ENCODE measurements around the gene ADGB. TPM values are rescaled to one million over a fixed set of nuclear protein-coding genes. Genes with fewer than 3 reads are reported as not detected.
A peak's percentile ranks its signal among the peaks of the same experiment; 100 is the strongest.

ADGB gene
- total RNA-seq, 2 donors from 2014 or later = not detected

DNA sequence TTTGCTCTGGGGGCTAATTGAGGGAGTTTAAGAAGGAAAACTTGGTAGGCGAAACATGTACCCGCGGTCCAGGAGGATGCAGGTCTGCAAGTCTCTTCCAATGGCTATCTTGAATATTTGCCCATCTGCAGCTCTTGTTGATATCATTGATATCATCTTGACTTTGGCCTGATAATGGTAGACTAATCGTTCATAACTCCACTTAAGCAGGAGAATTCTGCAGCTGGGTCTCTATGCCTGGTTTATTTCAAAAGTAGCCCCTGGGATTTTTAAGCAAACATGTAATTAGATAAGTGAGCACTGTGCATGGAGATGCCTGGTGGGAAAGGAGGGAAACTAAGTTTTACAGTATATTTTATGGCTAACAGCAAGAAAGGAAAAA, 52.7 kb downstream of the ADGB start:
- ATAC-seq = no peak
- H3K4me1 Mint-ChIP-seq = no peaks in the 10 kb centered on the region
- no peak overlapping the region for H3K27ac Mint-ChIP-seq
- DNase-seq = no peak
- no peaks in the 10 kb centered on the region for H3K27me3 Mint-ChIP-seq
- H3K9me3 ChIP-seq (ENCODE audit: control insufficient read depth, low read length, poor library complexity, severe bottlenecking) = no peaks in the 10 kb centered on the region
- peaks cover 2% of the 10 kb centered on the region for H3K36me3 Mint-ChIP-seq (ENCODE audit: low read depth)
- H3K4me3 Mint-ChIP-seq = no peak overlapping the region

DNA sequence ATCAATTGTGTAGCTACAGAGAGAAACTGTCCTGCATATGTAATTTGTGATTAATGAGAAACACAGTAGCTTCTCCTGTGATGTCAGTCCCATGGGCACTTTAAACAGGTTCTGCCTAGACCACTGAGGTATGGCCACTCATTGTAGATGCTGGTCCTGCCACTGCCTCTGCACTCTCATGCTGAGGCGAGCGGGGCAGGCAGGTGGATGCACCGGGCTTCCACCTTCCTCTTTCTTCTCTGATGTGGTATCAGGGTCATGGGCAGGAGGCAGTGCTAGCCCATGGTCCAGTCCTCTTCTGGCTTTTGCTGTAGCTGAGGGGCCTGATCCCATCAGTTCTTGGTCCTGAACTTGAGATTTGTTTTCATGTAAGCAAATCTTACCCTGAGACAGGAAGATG, 58.7 kb downstream of the ADGB start:
- no peak overlapping the region for H3K27ac Mint-ChIP-seq
- no peaks in the 10 kb centered on the region for H3K36me3 Mint-ChIP-seq (ENCODE audit: low read depth)
- peaks cover 5% of the 10 kb centered on the region for H3K27me3 Mint-ChIP-seq
- ATAC-seq (no peak), DNase-seq (no peak)
- H3K4me1 Mint-ChIP-seq = no peaks in the 10 kb centered on the region
- no peaks in the 10 kb centered on the region for H3K9me3 ChIP-seq (ENCODE audit: control insufficient read depth, low read length, poor library complexity, severe bottlenecking)
- H3K4me3 Mint-ChIP-seq = no peak overlapping the region

DNA sequence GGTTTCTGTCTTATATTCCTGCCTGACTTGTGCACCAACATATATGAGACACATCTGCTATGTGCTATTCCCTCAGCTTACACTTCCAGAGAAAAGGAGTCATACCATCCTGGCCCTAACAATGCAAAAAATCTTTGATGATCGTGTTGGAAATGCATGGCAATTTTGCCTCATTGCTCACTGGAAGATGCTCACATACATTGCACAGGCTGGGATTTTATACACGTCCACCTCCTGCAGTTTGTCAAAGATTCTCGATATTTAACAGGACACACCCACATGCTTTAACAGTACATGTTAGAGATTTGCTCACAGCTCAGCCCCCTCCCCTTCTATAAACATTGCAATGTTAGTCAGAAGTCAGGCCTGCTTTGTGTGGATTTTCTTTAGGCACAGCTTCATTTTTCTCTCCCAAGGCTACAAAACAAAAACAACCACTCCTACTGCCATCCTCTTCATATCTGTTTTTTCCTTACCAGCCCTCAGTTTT, 66.1 kb downstream of the ADGB start:
- no peaks in the 10 kb centered on the region for H3K36me3 Mint-ChIP-seq (ENCODE audit: low read depth)
- no peak overlapping the region for H3K4me3 Mint-ChIP-seq
- no peaks in the 10 kb centered on the region for H3K4me1 Mint-ChIP-seq
- no peak overlapping the region for H3K27ac Mint-ChIP-seq
- ATAC-seq = no peak
- peaks cover 15% of the 10 kb centered on the region for H3K27me3 Mint-ChIP-seq
- no peak for DNase-seq
- no peaks in the 10 kb centered on the region for H3K9me3 ChIP-seq (ENCODE audit: control insufficient read depth, low read length, poor library complexity, severe bottlenecking)

DNA sequence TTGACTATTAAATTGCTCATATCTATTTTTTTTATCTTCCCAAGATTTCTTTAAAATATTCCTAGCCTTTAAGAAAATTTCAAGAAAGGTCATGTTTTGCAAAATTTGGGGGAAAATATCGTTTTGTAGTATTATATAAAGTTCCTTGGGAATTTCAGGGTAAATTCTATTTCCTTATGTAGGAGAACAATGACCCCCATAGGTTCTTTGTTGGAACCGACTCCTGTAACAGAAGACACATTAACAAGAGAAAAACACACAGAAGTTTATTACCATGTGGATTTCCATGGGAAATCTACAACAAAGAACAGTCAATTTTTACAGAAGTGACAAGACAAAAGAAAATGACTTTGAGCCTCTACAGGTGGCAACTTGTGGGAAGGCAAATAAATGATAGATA, 68.1 kb downstream of the ADGB start:
- no peaks in the 10 kb centered on the region for H3K4me1 Mint-ChIP-seq
- H3K4me3 Mint-ChIP-seq = no peak overlapping the region
- H3K36me3 Mint-ChIP-seq (ENCODE audit: low read depth) = no peaks in the 10 kb centered on the region
- DNase-seq = no peak
- H3K27ac Mint-ChIP-seq = no peak overlapping the region
- peaks cover 24% of the 10 kb centered on the region for H3K27me3 Mint-ChIP-seq
- H3K9me3 ChIP-seq (ENCODE audit: control insufficient read depth, low read length, poor library complexity, severe bottlenecking) = no peaks in the 10 kb centered on the region
- ATAC-seq = no peak

DNA sequence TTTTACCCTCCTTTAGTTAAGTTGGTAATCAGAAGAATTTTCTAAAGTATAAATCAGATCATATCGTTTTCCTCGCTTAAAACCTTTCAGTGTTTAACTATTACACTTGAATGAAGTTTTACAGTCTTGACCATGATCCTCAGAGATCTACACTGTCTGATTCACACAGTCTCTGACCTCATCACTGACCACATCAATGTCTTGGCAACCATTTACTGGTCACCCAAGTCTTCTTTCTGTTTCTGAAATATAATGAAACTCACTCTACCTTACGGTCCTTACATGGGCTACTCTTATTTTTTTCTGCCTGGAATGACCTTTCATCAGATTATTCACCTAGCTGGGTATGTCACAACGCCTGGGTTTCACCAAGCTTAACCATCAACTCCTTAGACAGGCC, 71.4 kb downstream of the ADGB start:
- Mint-ChIP-seq H3K4me1 (no peaks in the 10 kb centered on the region), H3K27ac (no peak overlapping the region)

DNA sequence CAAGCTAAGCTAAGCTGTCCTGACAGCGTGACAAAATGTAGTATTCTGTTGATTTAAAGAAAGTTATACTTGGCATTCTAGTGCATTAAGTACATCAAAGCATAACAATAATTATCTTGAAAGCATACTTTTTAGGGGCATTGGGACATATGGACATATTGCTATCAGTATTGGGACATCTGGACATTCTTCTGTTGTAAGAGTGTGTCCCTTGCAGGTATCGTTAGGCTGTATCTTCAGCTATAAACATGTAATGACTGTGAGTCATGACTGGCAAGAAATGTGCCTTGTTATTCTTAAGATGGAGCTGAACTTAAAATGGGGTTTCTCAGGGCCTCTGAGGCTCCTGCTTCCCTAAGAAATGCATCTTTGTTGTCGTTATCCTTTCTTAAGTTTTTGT, 74.3 kb downstream of the ADGB start:
- H3K9me3 ChIP-seq (ENCODE audit: control insufficient read depth, low read length, poor library complexity, severe bottlenecking) = no peaks in the 10 kb centered on the region
- DNase-seq = no peak
- Mint-ChIP-seq H3K27me3 (peaks cover 15% of the 10 kb centered on the region), H3K36me3 (ENCODE audit: low read depth) (no peaks in the 10 kb centered on the region), H3K27ac (no peak overlapping the region), H3K4me3 (no peak overlapping the region), H3K4me1 (no peaks in the 10 kb centered on the region)
- ATAC-seq = no peak

More for the DNA sequence above, 71.4 kb downstream of the ADGB start:
- H3K4me3 Mint-ChIP-seq = no peak overlapping the region
- peaks cover 18% of the 10 kb centered on the region for H3K27me3 Mint-ChIP-seq
- no peaks in the 10 kb centered on the region for H3K9me3 ChIP-seq (ENCODE audit: control insufficient read depth, low read length, poor library complexity, severe bottlenecking)
- DNase-seq (no peak), ATAC-seq (no peak)
- H3K36me3 Mint-ChIP-seq (ENCODE audit: low read depth) = no peaks in the 10 kb centered on the region

DNA sequence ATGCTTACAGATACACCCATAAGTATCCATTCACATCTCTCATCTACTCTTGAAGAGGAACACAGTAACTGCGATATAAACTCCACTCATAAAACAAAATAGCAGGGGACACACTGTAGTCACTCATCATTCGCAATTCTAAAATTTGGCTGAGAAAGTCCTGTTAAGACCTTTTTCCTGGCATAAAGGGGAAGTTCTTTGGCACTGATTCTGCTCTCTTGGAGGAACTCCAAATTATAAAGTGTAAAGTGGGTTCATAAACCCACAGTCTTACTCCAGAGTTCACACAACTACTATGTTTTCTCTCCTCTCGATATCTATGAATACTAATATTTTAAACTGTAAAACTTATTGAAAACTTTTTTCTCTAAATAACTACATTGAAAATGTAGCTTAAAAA, 80.6 kb downstream of the ADGB start:
- Mint-ChIP-seq H3K27ac (no peak overlapping the region), H3K4me1 (no peaks in the 10 kb centered on the region), H3K27me3 (peaks cover 4% of the 10 kb centered on the region), H3K4me3 (no peak overlapping the region), H3K36me3 (ENCODE audit: low read depth) (no peaks in the 10 kb centered on the region)
- no peaks in the 10 kb centered on the region for H3K9me3 ChIP-seq (ENCODE audit: control insufficient read depth, low read length, poor library complexity, severe bottlenecking)
- ATAC-seq (no peak), DNase-seq (no peak)

DNA sequence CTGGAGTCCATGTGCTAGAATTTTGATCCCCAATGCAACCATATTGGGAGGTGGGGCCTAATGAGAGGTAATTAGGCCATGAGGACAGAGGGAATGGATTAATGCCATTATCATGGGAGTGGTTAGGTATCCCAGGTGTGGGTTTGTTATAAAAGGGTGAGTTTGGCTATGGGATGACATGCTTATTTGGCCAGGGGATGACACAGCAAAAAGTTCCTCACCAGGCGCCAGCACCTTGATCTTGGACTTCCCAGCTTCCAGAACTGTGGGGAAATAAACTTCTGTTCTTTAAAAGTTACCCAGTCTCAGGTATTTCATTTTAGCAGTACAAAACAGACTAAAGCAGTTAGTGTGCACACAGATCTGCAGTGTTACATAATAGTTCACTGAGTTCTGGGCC, 84.1 kb downstream of the ADGB start:
- DNase-seq = no peak
- H3K4me3 Mint-ChIP-seq = no peak overlapping the region
- no peaks in the 10 kb centered on the region for H3K4me1 Mint-ChIP-seq
- no peak overlapping the region for H3K27ac Mint-ChIP-seq
- no peaks in the 10 kb centered on the region for H3K36me3 Mint-ChIP-seq (ENCODE audit: low read depth)
- H3K27me3 Mint-ChIP-seq = peaks cover 11% of the 10 kb centered on the region
- H3K9me3 ChIP-seq (ENCODE audit: control insufficient read depth, low read length, poor library complexity, severe bottlenecking) = no peaks in the 10 kb centered on the region
- ATAC-seq = no peak

DNA sequence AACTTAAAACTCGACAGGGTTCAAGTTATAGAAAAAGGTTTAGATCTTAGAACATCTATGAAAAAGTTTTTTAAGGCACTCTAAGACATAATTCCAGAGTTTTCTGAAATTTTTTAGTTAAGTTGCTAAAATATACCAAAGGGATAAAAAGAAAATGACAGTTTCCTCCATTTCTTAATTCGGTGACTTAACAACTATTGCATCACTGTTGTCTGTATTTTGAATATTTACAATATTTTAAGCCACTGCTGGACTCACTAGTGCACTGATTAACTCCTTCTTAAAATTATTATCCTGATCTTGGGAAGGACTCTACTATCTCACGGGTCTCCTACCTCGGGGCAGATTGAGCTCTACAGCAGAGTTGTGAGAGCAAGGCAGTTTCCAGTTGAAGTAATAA, 91.0 kb downstream of the ADGB start:
- ATAC-seq (no peak), DNase-seq (no peak)
- H3K27ac Mint-ChIP-seq = no peak overlapping the region
- H3K9me3 ChIP-seq (ENCODE audit: control insufficient read depth, low read length, poor library complexity, severe bottlenecking) = no peaks in the 10 kb centered on the region
- H3K36me3 Mint-ChIP-seq (ENCODE audit: low read depth) = peaks cover 7% of the 10 kb centered on the region
- peaks cover 26% of the 10 kb centered on the region for H3K27me3 Mint-ChIP-seq
- H3K4me1 Mint-ChIP-seq = peaks cover 4% of the 10 kb centered on the region
- H3K4me3 Mint-ChIP-seq = no peak overlapping the region

DNA sequence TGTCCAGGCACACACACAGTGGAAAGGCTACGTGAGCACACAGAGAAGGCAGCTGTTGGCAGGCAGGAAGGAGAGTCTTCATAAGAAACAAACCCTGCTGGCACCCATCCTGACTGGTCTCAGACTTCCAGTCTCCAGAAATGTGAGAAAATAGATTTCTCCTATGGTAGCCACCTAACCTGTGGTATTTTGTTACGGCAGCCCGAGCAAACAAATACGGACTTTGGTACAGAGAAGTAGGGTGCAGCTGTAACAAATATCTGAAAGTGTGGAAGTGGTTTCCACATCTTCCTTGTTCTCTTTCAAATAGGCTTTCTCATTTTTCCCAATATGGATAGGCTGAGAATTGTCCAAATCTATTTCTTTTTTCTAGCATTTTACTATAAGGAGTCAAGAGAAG, 94.6 kb downstream of the ADGB start:
- DNase-seq = no peak

DNA sequence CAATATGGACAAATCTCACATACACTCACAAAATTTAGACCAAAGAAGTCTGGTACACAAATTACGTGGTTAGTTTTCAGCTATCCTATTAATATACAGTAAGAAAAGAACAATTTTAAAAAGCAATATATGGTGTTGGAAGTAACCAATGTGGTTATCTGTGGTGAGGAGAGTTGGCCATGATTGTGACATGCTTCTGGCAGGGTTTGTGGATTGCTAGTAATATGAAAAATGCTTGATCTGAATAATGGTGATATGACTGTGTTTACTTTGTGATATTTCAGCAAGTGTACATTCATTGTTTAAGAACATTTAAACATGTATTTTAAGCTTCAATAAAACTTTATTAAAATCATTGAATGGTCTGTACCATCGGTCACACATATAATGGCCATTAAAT, 99.1 kb downstream of the ADGB start:
- Mint-ChIP-seq H3K27me3 (peaks cover 16% of the 10 kb centered on the region), H3K27ac (no peak overlapping the region), H3K4me1 (peaks cover 15% of the 10 kb centered on the region), H3K4me3 (no peak overlapping the region), H3K36me3 (ENCODE audit: low read depth) (peaks cover 4% of the 10 kb centered on the region)
- ATAC-seq = no peak
- no peaks in the 10 kb centered on the region for H3K9me3 ChIP-seq (ENCODE audit: control insufficient read depth, low read length, poor library complexity, severe bottlenecking)
- DNase-seq = no peak

More for the DNA sequence above, 94.6 kb downstream of the ADGB start:
- no peaks in the 10 kb centered on the region for H3K9me3 ChIP-seq (ENCODE audit: control insufficient read depth, low read length, poor library complexity, severe bottlenecking)
- Mint-ChIP-seq H3K4me1 (peaks cover 7% of the 10 kb centered on the region), H3K4me3 (no peak overlapping the region), H3K27ac (no peak overlapping the region), H3K27me3 (peaks cover 24% of the 10 kb centered on the region), H3K36me3 (ENCODE audit: low read depth) (peaks cover 7% of the 10 kb centered on the region)
- no peak for ATAC-seq

DNA sequence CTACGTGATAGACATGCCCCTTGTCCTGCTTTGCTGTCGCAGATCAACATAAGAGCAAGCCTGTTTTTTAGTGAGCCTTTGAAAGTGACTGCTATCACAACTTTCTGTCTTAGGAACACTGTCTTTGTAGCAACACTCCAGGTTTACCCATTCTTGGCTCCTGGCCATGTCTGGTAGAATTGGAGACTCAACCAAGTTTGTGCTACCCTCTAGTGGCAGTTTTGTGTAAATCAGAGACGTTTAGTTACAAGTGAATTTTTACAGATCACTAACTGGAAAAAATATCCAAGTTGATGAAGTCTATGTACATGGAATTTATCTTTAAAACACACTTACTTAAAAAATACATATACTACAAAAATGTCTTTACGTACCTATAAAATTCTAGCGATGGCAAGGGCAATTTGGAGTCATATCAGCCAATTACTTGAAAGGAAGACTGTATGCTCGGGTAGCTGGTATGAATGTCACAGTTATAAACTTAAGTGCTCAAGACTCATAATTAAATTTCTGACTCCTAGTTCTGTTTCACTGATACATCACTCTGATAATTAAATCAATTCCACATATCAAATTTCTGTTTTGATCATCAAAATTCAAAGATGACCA, 101.4 kb downstream of the ADGB start:
- ATAC-seq (peak; percentile 60), DNase-seq (peak in 1 of 3 donors; percentile 23)
- Mint-ChIP-seq H3K27me3 (peaks cover 4% of the 10 kb centered on the region), H3K36me3 (ENCODE audit: low read depth) (no peaks in the 10 kb centered on the region), H3K27ac (peak overlapping the region; percentile 78), H3K4me3 (no peak overlapping the region), H3K4me1 (peaks cover 15% of the 10 kb centered on the region)
- H3K9me3 ChIP-seq (ENCODE audit: control insufficient read depth, low read length, poor library complexity, severe bottlenecking) = no peaks in the 10 kb centered on the region

DNA sequence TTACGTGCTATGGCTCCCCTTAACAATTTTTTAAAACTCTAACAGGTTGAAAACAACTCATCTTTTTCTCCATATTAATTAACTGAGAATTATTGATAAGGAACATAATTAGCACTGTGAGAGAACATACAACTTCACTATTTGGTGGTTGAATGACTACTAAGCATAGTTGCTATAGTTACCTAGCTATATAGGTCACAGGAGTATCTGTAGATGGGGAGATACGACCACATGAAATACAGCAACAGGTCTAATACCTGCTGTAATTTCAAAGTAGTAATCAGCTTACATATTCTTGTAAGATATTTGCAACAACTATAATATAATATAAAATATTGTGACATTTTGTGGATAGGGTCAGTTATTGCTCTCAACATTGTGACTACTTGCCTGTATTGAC, 102.9 kb downstream of the ADGB start:
- Mint-ChIP-seq H3K4me1 (peaks cover 15% of the 10 kb centered on the region), H3K27ac (peak overlapping the region; percentile 81)

DNA sequence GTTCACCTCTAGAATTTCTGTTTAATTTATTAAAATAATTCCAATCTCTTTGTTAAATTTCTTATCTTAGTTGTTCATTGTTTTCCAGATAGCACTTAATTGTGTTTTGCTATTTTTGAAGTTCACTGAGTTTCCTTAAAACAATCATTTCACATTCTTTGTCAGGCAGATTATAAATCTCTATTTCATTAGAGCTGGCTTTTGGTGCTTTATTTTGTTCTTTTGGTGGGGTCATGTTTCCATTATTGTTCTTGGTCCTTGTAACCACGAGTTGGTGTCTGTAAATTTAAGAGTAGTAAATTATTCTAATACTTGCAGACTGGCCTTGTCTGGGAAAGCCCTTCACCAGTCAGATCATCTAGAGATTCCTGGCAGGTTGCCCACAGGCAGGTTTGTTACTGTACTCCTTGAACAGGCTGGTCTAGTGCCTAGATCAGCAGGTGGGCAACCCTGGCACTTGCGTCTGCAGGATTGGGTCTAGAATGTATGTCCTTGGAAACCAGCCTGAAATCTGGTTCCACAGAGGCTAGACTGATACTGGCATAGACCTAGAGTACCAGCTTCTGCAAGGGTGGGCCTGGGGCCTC, 110.4 kb downstream of the ADGB start:
- ATAC-seq (no peak), DNase-seq (no peak)
- H3K9me3 ChIP-seq (ENCODE audit: control insufficient read depth, low read length, poor library complexity, severe bottlenecking) = no peaks in the 10 kb centered on the region
- no peaks in the 10 kb centered on the region for H3K36me3 Mint-ChIP-seq (ENCODE audit: low read depth)
- H3K4me1 Mint-ChIP-seq = peaks cover 13% of the 10 kb centered on the region
- H3K4me3 Mint-ChIP-seq = no peak overlapping the region
- no peaks in the 10 kb centered on the region for H3K27me3 Mint-ChIP-seq
- no peak overlapping the region for H3K27ac Mint-ChIP-seq

More for the DNA sequence above, 102.9 kb downstream of the ADGB start:
- DNase-seq = no peak
- no peaks in the 10 kb centered on the region for H3K9me3 ChIP-seq (ENCODE audit: control insufficient read depth, low read length, poor library complexity, severe bottlenecking)
- Mint-ChIP-seq H3K36me3 (ENCODE audit: low read depth) (no peaks in the 10 kb centered on the region), H3K27me3 (peaks cover 3% of the 10 kb centered on the region), H3K4me3 (no peak overlapping the region)
- ATAC-seq = peak; percentile 95

Data from T-helper 17 cell (primary cell).